Ishikawa (cell line): ENCODE measurements around the gene DNAJC27.

Experiments used
- CEBPB ChIP-seq: IDR thresholded peaks from 2 replicates; pipeline ENCODE4 v1.6.1; 2012
- EGR1 ChIP-seq: IDR thresholded peaks from 2 replicates; pipeline ENCODE4 v1.6.1; 2012
- EP300 ChIP-seq: IDR thresholded peaks from 2 replicates; pipeline ENCODE4 v1.6.1; 2012; ENCODE audit warnings: borderline replicate concordance
- FOXM1 ChIP-seq: IDR thresholded peaks from 2 replicates; pipeline ENCODE4 v1.6.1; 2012; ENCODE audit warnings: low read depth, borderline replicate concordance
- MAX ChIP-seq: IDR thresholded peaks from 2 replicates; pipeline ENCODE4 v1.6.1; 2012
- NFIC ChIP-seq: IDR thresholded peaks from 2 replicates; pipeline ENCODE4 v1.6.1; 2012
- RAD21 ChIP-seq: IDR thresholded peaks from 2 replicates; pipeline ENCODE4 v1.6.1; 2012; ENCODE audit warnings: low read depth
- REST ChIP-seq: IDR thresholded peaks from 2 replicates; pipeline ENCODE4 v1.6.1; 2012; ENCODE audit warnings: low read depth, mild to moderate bottlenecking
- TAF1 ChIP-seq: IDR thresholded peaks from 2 replicates; pipeline ENCODE4 v1.6.1; 2012; ENCODE audit warnings: low read depth, mild to moderate bottlenecking
- TEAD4 ChIP-seq: IDR thresholded peaks from 2 replicates; pipeline ENCODE4 v1.6.1; 2012
- USF1 ChIP-seq: IDR thresholded peaks from 2 replicates; pipeline ENCODE4 v1.6.1; 2012
- YY1 ChIP-seq: IDR thresholded peaks from 2 replicates; pipeline ENCODE4 v1.6.1; 2012; ENCODE audit warnings: low read depth
- ZBTB7A ChIP-seq: IDR thresholded peaks from 2 replicates; pipeline ENCODE4 v1.6.1; 2012; ENCODE audit warnings: low read depth

- TF ChIP-seq EP300 (no peak), ZBTB7A (peak; percentile 73; the same call in 1 of the 2 replicates), TEAD4 (no peak), CEBPB (no peak), TAF1 (no peak), RAD21 (no peak), MAX (peak; percentile 32; the same call in 1 of the 2 replicates), NFIC (no peak), REST (no peak), USF1 (peak; percentile 76), YY1 (0 out of 2 replicates have a peak, but pooled peaks have one; percentile 17), FOXM1 (no peak), EGR1 (0 out of 2 replicates have a peak, but pooled peaks have one; percentile 19)
Observed at GRCh38 chr2:24920098-24920808, 51.5 kb downstream of the DNAJC27 start, which contains the start of gene ADCY3.
